GM21423 (cell line): Measurements from ENCODE around the gene WDR91.
"Not testable (repeated sequence)": the region's sequence is repeated elsewhere in the genome, so short reads cannot be mapped to it uniquely, and the experiment has no call there.

ENCODE experiments used
- ATAC-seq: cut with Tn5 transposase; IDR thresholded peaks from one replicate; pipeline ENCODE4 v1.9.1; 2021; ENCODE audit warnings: mild to moderate bottlenecking, moderate library complexity; ENCODE audit not compliant: unreplicated experiment

Gene WDR91

GRCh38 chr7:135181261-135181928 lies 29.9 kb downstream of the WDR91 start:
- ATAC-seq, result no peak

GRCh38 chr7:135180122-135180521 lies 31.2 kb downstream of the WDR91 start:
- peak; percentile 51 for ATAC-seq

GRCh38 chr7:135179321-135179925 lies 31.9 kb downstream of the WDR91 start:
- no peak for ATAC-seq

GRCh38 chr7:135178364-135178763 lies 33.0 kb downstream of the WDR91 start:
- ATAC-seq, result no peak

GRCh38 chr7:135177028-135177696 lies 34.2 kb downstream of the WDR91 start:
- no peak for ATAC-seq

- no peak for ATAC-seq
Measured at GRCh38 chr7:135175931-135176330, 35.4 kb downstream of the WDR91 start.

- no peak for ATAC-seq
Measured at GRCh38 chr7:135174941-135175340, 36.4 kb downstream of the WDR91 start.

GRCh38 chr7:135173916-135174315 lies 37.4 kb downstream of the WDR91 start:
- not testable (repeated sequence) for ATAC-seq

GRCh38 chr7:135171581-135172291 lies 39.6 kb downstream of the WDR91 start:
- ATAC-seq, result not testable (repeated sequence)

- peak; percentile 37 for ATAC-seq
Measured at GRCh38 chr7:135170998-135171481, 40.3 kb downstream of the WDR91 start.

GRCh38 chr7:135170274-135170997 lies 40.9 kb downstream of the WDR91 start, which contains the start of gene CYREN:
Gene CYREN (minus strand): TSS chr7:135170707. CDS start chr7:135168922, 1,785 bp downstream.
- peak; percentile 72 for ATAC-seq

GRCh38 chr7:135169964-135170273 lies 41.4 kb downstream of the WDR91 start:
- peak; percentile 8 for ATAC-seq

GRCh38 chr7:135169141-135169963 lies 42.0 kb downstream of the WDR91 start:
- ATAC-seq, result no peak

- no peak for ATAC-seq
Measured at GRCh38 chr7:135168489-135169140, 42.7 kb downstream of the WDR91 start.

GRCh38 chr7:135168001-135168400 lies 43.3 kb downstream of the WDR91 start:
- ATAC-seq, result no peak

- no peak for ATAC-seq
Measured at GRCh38 chr7:135167365-135167917, 43.9 kb downstream of the WDR91 start.

GRCh38 chr7:135166338-135166990 lies 44.9 kb downstream of the WDR91 start:
- no peak for ATAC-seq

GRCh38 chr7:135165862-135166261 lies 45.5 kb downstream of the WDR91 start:
- no peak for ATAC-seq
